Activated CD4-positive, alpha-beta T cell treated with anti-CD3 and anti-CD28 coated beads, Interleukin-2, amount 10 ng/mL, durations not matched to agents 7 days and 5 days (primary cell): Measurements from ENCODE around the gene ZNF341. TPM values are rescaled to one million over a fixed set of nuclear protein-coding genes. Genes with fewer than 3 reads are reported as not detected.
"Not testable (repeated sequence)": the region's sequence is repeated elsewhere in the genome, so short reads cannot be mapped to it uniquely, and the experiment has no call there.

Experiments used
- CTCF ChIA-PET: fragments of 350-600 bp; sonication (Branson Sonifier 250); formaldehyde crosslinking; loops from one replicate; lab custom pipeline; 2021; ENCODE audit warnings: antibody characterized with exemption; lab: Charles Lee
- POLR2A ChIA-PET: fragments of 350-600 bp; sonication (Branson Sonifier 250); formaldehyde crosslinking; loops from one replicate; lab custom pipeline; 2021; ENCODE audit warnings: antibody characterized with exemption; lab: Charles Lee
- DNase-seq: peaks from one replicate; pipeline ENCODE4 v3.0.0-alpha.2; 2020
- H3K27ac Mint-ChIP-seq: one replicate; pipeline ENCODE4 v1.8.0; 2021; ENCODE audit warnings: mild to moderate bottlenecking, moderate library complexity, mixed read lengths
- H3K27me3 Mint-ChIP-seq: one replicate; pipeline ENCODE4 v1.8.0; 2021; ENCODE audit warnings: mixed read lengths
- H3K36me3 Mint-ChIP-seq: one replicate; pipeline ENCODE4 v1.8.0; 2021; ENCODE audit warnings: low read depth, mixed read lengths
- H3K4me1 Mint-ChIP-seq: one replicate; pipeline ENCODE4 v1.8.0; 2021; ENCODE audit warnings: mixed read lengths
- H3K4me3 Mint-ChIP-seq: one replicate; pipeline ENCODE4 v1.8.0; 2021; ENCODE audit warnings: mild to moderate bottlenecking, moderate library complexity, mixed read lengths
- H3K9me3 Mint-ChIP-seq: one replicate; pipeline ENCODE4 v1.8.0; 2021; ENCODE audit warnings: mixed read lengths
- total RNA-seq, 2 experiments: library from RNA; stranded (reverse); gene quantifications; one replicate each; pipeline ENCODE4 v1.2.3, GENCODE V29; 2021

Gene ZNF341
- total RNA-seq, 2 experiments from 2014 or later = 5.5 to 5.8 TPM

DNA sequence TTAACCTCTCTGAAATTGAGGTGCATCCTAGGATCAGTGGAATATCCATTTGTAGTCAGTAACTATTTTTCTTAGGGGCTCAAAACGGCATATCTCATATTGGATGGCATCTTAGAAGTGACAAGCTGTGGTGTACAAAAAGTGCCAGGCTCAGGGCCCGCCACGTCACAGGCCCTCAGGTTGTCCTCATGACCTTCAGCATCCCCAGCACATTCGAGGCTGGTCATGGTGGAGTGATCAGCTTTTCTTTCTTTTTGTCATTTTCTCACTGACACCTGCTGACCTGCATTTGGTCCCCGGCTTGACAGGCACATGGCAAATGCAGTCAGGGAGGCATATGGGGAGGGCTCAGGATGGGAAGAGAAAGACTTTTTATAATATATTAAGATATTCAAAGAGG is 38.5 kb upstream of the ZNF341 start:
- ChIA-PET CTCF (interaction anchor here (1.3 to 2.1 kb wide), 3 partner anchors 12 to 27 kb away, joined by 3 to 5 read pairs (median 4); partner anchors contain the start of genes ACTL10 and PXMP4), POLR2A (interaction anchor here (0.6 kb wide), 1 partner anchor 14 kb away, joined by 3 read pairs; no protein-coding TSS in a partner anchor)
- Mint-ChIP-seq H3K27ac (no peak overlapping the region), H3K4me3 (no peak overlapping the region), H3K27me3 (no peaks in the 10 kb centered on the region), H3K9me3 (peaks cover under 1% of the 10 kb centered on the region), H3K36me3 (peaks cover under 1% of the 10 kb centered on the region), H3K4me1 (peaks cover 35% of the 10 kb centered on the region)
- no peak for DNase-seq

DNA sequence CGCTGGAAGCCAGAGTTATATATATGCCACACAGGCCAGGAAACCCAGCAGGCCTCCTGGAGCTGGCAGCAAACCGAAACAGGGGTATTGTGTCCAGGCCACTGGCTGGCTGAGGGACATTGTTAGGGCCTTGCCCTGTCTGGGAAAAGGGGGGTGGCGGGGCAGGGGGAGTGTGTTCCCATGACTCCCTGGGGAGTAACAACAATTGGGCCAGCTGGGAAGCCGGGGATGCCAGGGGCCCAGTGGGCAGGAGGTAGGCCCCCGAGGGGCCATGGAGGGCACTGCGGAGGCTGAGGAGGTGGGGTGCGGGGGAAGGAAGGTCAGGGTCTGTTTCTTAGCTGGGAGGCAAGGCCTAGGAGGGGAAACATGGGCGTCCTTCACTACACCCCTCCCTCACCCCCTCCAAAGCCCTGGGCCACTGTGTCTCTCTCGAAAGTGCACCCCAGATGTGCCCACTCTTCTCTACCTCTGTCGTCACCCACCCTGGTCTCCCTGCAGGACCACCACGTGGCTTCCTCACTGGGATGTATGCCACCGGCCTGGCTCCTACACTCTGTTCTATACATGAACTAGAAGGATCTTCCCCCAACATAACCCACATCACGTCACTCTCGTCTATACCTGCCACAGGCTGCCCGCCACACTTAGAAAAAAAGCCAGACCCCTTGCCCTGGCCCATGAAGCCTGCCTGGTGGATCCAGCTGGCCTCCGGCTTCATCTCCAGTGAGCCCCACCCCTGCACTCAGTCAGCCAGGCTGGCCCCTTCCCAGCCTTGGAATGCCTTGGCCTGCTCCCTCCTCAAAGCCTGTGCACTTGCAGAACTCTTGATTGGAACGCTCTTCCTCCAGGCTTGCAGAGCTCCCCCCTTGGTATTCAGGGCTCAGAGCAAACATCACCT is 37.8 kb upstream of the ZNF341 start:
- no peaks in the 10 kb centered on the region for H3K27me3 Mint-ChIP-seq
- H3K9me3 Mint-ChIP-seq = peaks cover 3% of the 10 kb centered on the region
- peaks cover 28% of the 10 kb centered on the region for H3K4me1 Mint-ChIP-seq
- no peak for DNase-seq
- no peak overlapping the region for H3K4me3 Mint-ChIP-seq
- H3K36me3 Mint-ChIP-seq = peaks cover 3% of the 10 kb centered on the region
- POLR2A ChIA-PET = no interaction called here
- no peak overlapping the region for H3K27ac Mint-ChIP-seq
- CTCF ChIA-PET = interaction anchor here (1.1 to 2.1 kb wide), 4 partner anchors 13 to 33 kb away, joined by 3 to 5 read pairs (median 4); partner anchors contain the start of genes ACTL10 and PXMP4

DNA sequence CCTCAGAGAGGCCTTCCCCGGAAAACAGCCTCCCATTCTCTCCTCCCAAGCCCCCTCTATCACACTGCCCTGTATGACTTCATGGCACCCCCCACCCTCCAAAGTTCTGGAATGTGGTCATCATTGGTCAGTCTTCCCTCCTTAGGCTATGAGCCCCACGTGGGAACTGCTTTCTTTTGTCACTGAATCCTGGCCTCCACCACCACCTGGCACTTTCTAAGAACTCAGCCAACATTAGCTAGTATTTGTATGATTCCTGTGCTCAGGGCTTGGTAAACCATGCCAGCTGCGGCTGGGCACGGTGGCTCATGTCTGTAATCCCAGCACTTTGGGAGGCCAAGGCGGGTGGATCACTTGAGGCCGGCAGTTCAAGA is 37.2 kb upstream of the ZNF341 start:
- Mint-ChIP-seq H3K4me3 (no peak overlapping the region), H3K36me3 (peaks cover 3% of the 10 kb centered on the region), H3K27ac (peak overlapping the region; percentile 72), H3K27me3 (no peaks in the 10 kb centered on the region), H3K4me1 (peaks cover 22% of the 10 kb centered on the region), H3K9me3 (peaks cover 3% of the 10 kb centered on the region)
- CTCF ChIA-PET = interaction anchor here (1.1 to 1.9 kb wide), 2 partner anchors 27 to 32 kb away, joined by 3 to 4 read pairs; partner anchors contain the start of gene ACTL10
- POLR2A ChIA-PET = no interaction called here
- no peak for DNase-seq

DNA sequence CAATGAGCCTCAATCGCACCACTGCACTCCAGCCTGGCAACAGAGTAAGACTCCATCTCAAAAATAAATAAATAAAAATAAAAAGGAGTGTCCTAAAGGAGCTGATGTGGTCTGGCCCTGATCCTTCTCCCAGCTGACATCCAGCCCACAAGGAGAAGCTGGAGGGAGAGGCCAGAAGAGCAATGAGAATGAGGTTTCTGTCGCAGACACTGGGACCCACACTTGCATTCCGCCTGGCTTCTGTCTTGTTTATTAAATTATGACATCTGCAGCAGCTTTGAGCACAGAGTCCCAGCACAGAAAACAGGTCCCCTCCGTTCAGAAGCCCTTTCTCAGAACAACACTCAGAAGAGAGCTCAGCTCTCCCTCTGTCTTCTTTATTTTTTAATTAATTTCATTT is 35.3 kb upstream of the ZNF341 start:
- Mint-ChIP-seq H3K36me3 (peaks cover 4% of the 10 kb centered on the region), H3K27me3 (no peaks in the 10 kb centered on the region), H3K27ac (no peak overlapping the region), H3K4me1 (peaks cover 5% of the 10 kb centered on the region), H3K9me3 (peaks cover 3% of the 10 kb centered on the region), H3K4me3 (no peak overlapping the region)
- CTCF ChIA-PET = no interaction called here
- POLR2A ChIA-PET = no interaction called here
- no peak for DNase-seq

DNA sequence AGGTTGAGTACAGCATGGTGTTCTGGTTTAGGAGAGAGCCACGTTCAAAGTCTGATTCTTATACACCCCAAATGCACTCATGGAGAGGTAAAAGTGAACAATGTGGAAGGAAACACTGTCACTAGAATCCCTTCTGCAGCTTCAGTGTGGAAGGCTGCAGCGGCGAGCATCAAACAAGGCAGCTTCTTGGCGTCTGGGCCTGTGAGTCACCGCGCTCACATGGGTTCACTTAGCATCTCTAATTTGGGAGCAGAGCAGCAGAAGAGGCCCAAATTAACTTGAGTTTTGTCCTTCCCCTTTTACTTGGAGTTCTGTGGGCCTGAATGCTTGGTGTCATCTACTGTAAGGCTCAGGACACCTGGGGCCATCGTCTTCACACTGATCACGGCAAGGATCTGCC is 34.7 kb upstream of the ZNF341 start:
- H3K9me3 Mint-ChIP-seq = peaks cover 3% of the 10 kb centered on the region
- peaks cover 1% of the 10 kb centered on the region for H3K4me1 Mint-ChIP-seq
- POLR2A ChIA-PET = no interaction called here
- no peak overlapping the region for H3K27ac Mint-ChIP-seq
- H3K27me3 Mint-ChIP-seq = no peaks in the 10 kb centered on the region
- no peak for DNase-seq
- H3K4me3 Mint-ChIP-seq = no peak overlapping the region
- H3K36me3 Mint-ChIP-seq = peaks cover 9% of the 10 kb centered on the region
- CTCF ChIA-PET = no interaction called here

DNA sequence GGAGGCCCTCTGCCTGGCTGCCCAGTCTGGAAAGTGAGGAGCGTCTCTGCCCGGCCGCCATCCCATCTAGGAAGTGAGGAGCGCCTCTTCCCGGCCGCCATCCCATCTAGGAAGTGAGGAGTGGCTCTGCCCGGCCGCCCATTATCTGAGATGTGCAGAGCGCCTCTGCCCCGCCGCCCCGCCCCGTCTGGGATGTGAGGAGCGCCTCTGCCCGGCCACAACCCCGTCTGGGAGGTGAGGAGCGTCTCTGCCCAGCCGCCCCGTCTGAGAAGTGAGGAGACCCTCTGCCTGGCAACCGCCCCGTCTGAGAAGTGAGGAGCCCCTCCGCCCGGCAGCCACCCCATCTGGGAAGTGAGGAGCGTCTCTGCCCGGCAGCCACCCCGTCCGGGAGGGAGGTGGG is 32.8 kb upstream of the ZNF341 start:
- H3K4me3 Mint-ChIP-seq, H3K27me3 Mint-ChIP-seq, CTCF ChIA-PET, POLR2A ChIA-PET, DNase-seq, H3K9me3 Mint-ChIP-seq, H3K4me1 Mint-ChIP-seq, H3K27ac Mint-ChIP-seq: not testable (repeated sequence)
- H3K36me3 Mint-ChIP-seq = peaks cover 11% of the 10 kb centered on the region

DNA sequence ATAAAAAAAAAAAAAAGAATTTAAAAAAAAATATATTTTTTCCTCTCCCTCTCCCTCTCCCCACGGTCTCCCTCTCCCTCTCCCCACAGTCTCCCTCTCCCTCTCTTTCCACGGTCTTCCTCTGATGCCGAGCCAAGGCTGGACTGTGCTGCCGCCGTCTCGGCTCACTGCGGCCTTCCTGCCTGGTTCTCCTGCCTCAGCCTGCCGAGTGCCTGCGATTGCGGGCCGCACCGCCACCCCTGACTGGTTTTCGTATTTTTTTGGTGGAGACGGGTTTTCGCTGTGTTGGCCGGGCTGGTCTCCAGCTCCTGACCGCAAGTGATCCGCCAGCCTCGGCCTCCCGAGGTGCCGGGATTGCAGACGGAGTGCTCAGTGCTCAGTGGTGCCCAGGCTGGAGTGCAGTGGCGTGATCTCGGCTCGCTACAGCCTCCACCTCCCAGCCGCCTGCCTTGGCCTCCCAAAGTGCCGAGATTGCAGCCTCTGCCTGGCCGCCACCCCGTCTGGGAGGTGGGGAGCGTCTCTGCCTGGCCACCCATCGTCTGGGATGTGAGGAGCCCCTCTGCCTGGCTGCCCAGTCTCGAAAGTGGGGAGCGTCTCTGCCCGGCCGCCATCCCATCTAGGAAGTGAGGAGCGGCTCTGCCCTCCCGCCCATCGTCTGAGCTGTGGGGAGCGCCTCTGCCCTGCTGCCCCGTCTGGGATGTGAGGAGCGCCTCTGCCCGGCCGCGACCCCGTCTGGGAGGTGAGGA is 30.9 kb upstream of the ZNF341 start:
- H3K27me3 Mint-ChIP-seq, H3K27ac Mint-ChIP-seq, DNase-seq, H3K9me3 Mint-ChIP-seq, POLR2A ChIA-PET, H3K4me1 Mint-ChIP-seq, H3K4me3 Mint-ChIP-seq, CTCF ChIA-PET: not testable (repeated sequence)
- peaks cover 11% of the 10 kb centered on the region for H3K36me3 Mint-ChIP-seq

DNA sequence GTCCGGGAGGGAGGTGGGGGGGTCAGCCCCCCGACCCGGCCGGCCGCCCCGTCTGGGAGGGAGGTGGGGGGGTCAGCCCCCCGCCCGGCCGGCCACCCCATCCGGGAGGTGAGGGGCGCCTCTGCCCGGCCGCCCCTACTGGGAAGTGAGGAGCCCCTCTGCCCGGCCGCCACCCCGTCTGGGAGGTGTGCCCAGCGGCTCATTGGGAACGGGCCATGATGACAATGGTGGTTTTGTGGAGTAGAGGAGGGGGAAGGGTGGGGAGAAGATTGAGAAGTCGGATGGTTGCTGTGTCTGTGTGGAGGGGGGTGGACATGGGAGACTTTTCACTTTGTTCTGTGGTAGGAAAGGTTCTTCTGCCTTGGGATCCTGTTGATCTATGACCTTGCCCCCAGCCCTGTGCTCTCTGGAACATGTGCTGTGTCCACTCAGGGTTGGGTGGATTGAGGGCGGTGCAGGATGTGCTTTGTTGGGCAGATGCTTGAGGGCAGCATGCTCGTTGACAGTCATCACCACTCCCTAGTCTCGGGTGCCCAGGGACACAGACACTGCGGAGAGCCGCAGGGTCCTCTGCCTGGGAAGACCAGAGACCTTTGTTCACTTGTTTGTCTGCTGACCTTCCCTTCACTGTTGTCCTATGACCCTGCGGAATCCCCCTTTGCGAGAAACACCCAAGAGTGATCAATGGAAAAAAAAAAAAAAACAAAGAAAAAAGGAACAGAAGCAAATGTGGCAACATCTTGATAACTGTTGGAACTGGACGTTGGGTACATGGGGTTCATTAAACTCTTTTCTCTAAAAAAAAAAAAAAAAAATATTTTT is 30.0 kb upstream of the ZNF341 start:
- DNase-seq = no peak
- H3K4me1 Mint-ChIP-seq = no peaks in the 10 kb centered on the region
- peaks cover 3% of the 10 kb centered on the region for H3K9me3 Mint-ChIP-seq
- H3K36me3 Mint-ChIP-seq = peaks cover 11% of the 10 kb centered on the region
- no peak overlapping the region for H3K4me3 Mint-ChIP-seq
- H3K27me3 Mint-ChIP-seq = no peaks in the 10 kb centered on the region
- POLR2A ChIA-PET = no interaction called here
- H3K27ac Mint-ChIP-seq = no peak overlapping the region
- CTCF ChIA-PET = interaction anchor here (0.6 to 1.0 kb wide), 2 partner anchors 19 to 34 kb away, joined by 3 to 6 read pairs; no protein-coding TSS in a partner anchor

DNA sequence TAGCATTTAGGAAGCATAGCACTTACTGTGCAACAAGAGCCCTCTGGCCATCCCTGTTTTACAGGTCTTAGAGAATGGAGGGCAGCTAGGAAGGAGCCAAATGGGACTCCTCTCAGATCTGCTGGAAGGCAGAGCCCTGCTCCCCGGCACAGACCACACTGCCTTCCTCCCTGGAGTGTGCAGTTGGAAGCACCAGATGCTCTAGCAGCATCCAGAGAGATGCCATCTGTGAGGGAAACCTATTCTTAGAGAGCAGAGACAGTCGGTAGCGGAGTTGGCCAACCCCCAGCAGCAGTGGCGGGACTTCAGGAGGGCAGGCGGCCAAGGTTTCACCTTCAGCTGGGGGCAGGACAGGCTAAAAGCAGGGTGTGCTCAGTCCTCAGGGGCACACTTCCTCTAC is 28.9 kb upstream of the ZNF341 start:
- CTCF ChIA-PET = interaction anchor here (0.6 to 1.0 kb wide), 2 partner anchors 18 to 33 kb away, joined by 3 to 6 read pairs; no protein-coding TSS in a partner anchor
- DNase-seq = no peak
- POLR2A ChIA-PET = no interaction called here
- H3K4me3 Mint-ChIP-seq = no peak overlapping the region
- peaks cover 3% of the 10 kb centered on the region for H3K9me3 Mint-ChIP-seq
- no peak overlapping the region for H3K27ac Mint-ChIP-seq
- H3K36me3 Mint-ChIP-seq = peaks cover 19% of the 10 kb centered on the region
- H3K27me3 Mint-ChIP-seq = no peaks in the 10 kb centered on the region
- H3K4me1 Mint-ChIP-seq = no peaks in the 10 kb centered on the region

DNA sequence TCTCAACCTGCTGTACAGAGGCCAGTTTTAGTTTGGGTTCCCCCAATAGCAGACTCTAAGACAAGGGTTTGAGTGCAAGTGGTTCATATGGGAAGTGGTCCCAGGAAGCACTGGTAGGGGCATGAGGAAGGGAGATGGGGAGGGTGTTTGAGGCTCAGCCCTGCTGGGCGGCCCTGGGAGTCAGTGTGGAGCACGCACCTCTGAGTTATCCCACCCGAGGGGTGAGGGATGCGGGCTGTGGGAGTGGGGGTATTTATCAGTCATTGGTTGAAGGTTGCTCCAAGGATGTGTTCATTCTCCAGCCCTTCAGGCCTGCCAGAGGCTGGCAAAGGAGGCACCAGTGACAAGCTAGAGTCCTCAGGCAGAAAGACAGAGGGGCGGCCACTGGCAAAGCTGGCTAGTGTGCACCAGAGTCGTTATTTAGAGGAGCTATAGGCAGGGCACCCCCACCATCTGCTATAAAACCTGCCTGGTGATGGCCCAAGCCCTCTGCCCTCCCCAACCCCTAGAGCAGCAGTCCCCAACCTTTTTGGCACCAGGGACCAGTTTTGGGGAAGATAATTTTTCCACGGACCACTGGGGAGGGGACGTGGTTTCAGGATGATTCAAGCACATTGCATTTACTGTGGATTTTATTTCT is 28.2 kb upstream of the ZNF341 start:
- ChIA-PET POLR2A (no interaction called here), CTCF (interaction anchor here (1.5 to 2.4 kb wide), 2 partner anchors 16 to 18 kb away, joined by 4 to 10 read pairs; partner anchors contain the start of gene PXMP4)
- Mint-ChIP-seq H3K9me3 (no peaks in the 10 kb centered on the region), H3K4me1 (no peaks in the 10 kb centered on the region), H3K27ac (no peak overlapping the region), H3K4me3 (no peak overlapping the region), H3K27me3 (no peaks in the 10 kb centered on the region), H3K36me3 (peaks cover 16% of the 10 kb centered on the region)
- no peak for DNase-seq

DNA sequence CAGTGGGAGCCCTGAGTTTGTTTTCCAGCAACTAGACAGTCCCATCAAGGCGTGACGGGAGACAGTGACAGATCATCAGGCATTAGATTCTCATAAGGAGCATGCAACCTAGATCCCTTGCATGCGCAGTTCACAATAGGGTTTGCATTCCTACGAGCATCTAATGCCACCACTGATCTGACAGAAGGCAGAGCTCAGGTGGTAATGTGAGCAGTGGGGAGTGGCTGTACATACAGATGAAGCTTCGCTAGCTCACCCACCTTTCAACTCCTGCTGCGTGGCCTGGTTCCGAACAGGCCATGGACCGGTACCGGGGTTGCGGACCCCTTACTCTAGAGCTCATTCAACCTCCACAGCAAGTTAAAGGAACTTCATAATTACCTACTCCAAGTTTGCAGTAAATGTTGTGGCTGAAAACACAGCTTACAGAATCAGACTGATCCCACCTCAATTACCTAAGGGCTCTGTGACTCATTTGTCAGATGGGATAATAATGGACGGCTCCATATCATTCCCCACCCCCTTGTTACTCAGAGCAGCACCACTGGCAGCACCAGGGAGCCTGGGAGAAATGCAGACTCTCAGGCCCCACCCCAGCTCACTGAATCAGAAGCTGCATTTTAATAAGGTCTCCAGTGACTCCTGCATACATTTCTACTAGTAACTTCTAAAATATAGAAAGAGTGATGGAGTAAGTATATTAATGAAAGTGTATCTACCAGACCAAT is 27.4 kb upstream of the ZNF341 start:
- no peak overlapping the region for H3K4me3 Mint-ChIP-seq
- H3K27me3 Mint-ChIP-seq = no peaks in the 10 kb centered on the region
- no peak for DNase-seq
- CTCF ChIA-PET = interaction anchor here (1.5 to 2.4 kb wide), 2 partner anchors 15 to 19 kb away, joined by 4 to 10 read pairs; partner anchors contain the start of gene PXMP4
- no peaks in the 10 kb centered on the region for H3K9me3 Mint-ChIP-seq
- H3K36me3 Mint-ChIP-seq = peaks cover 16% of the 10 kb centered on the region
- H3K4me1 Mint-ChIP-seq = peaks cover 3% of the 10 kb centered on the region
- POLR2A ChIA-PET = no interaction called here
- no peak overlapping the region for H3K27ac Mint-ChIP-seq
